Measurements from ENCODE around the gene XYLT1.

XYLT1 gene

GRCh38 chr16:17450291-17450690 is 20.5 kb downstream of the XYLT1 start:
- Histone ChIP-seq H3K4me3 (no peak overlapping the region), H3K27ac (no peak overlapping the region)
- TF ChIP-seq CTCF (IDR thresholded peaks at IDR 0.05) = no peak
- DNase-seq (ENCODE audit: low spot score) = no peak

GRCh38 chr16:17448640-17449638 is 21.8 kb downstream of the XYLT1 start:
- no peak overlapping the region for H3K27ac ChIP-seq
- no peak for TF ChIP-seq CTCF (IDR thresholded peaks at IDR 0.05)
- no peak overlapping the region for H3K4me3 ChIP-seq
- no peak for DNase-seq (ENCODE audit: low spot score)

GRCh38 chr16:17447101-17447569 is 23.6 kb downstream of the XYLT1 start:
- TF ChIP-seq CTCF (IDR thresholded peaks at IDR 0.05) = no peak
- no peak overlapping the region for H3K27ac ChIP-seq
- no peak overlapping the region for H3K4me3 ChIP-seq
- no peak for DNase-seq (ENCODE audit: low spot score)

GRCh38 chr16:17446661-17447060 is 24.1 kb downstream of the XYLT1 start:
- Histone ChIP-seq H3K4me3 (no peak overlapping the region), H3K27ac (no peak overlapping the region)
- no peak for TF ChIP-seq CTCF (IDR thresholded peaks at IDR 0.05)
- no peak for DNase-seq (ENCODE audit: low spot score)

GRCh38 chr16:17445421-17445820 is 25.3 kb downstream of the XYLT1 start:
- Histone ChIP-seq H3K4me3 (no peak overlapping the region), H3K27ac (no peak overlapping the region)
- TF ChIP-seq CTCF (IDR thresholded peaks at IDR 0.05) = no peak
- DNase-seq (ENCODE audit: low spot score) = no peak

GRCh38 chr16:17444658-17445057 is 26.1 kb downstream of the XYLT1 start:
- Histone ChIP-seq H3K4me3 (no peak overlapping the region), H3K27ac (no peak overlapping the region)
- TF ChIP-seq CTCF (IDR thresholded peaks at IDR 0.05) = no peak
- no peak for DNase-seq (ENCODE audit: low spot score)

- no peak for TF ChIP-seq CTCF (IDR thresholded peaks at IDR 0.05)
- no peak for DNase-seq (ENCODE audit: low spot score)
- no peak overlapping the region for H3K27ac ChIP-seq
- no peak overlapping the region for H3K4me3 ChIP-seq
Measured at GRCh38 chr16:17440131-17440530, 30.6 kb downstream of the XYLT1 start.
